Spinal cord (tissue), 10 donors: ENCODE results near the gene DYNC1I1. TPM values are rescaled to one million over a fixed set of nuclear protein-coding genes. Genes with fewer than 3 reads are reported as not detected.

Source experiments
- DNase-seq, 6 donors: peaks; one replicate each; pipeline versions ENCODE4 v3.0.0 to v3.0.0-alpha.2; 2013 to 2015; ENCODE audit warnings: low spot score in 6 of 6, low read depth in 4 of 6
- H3K27ac ChIP-seq: one replicate; pipeline ENCODE4 v1.5.1; 2013; ENCODE audit warnings: low read depth, low read length, control low read depth
- H3K27me3 ChIP-seq: one replicate; pipeline ENCODE4 v1.6.1; 2013; ENCODE audit warnings: low read length; ENCODE audit not compliant: control insufficient read depth, insufficient read depth
- H3K36me3 ChIP-seq: one replicate; pipeline ENCODE4 v1.6.1; 2013; ENCODE audit warnings: low read length; ENCODE audit not compliant: control insufficient read depth, insufficient read depth
- H3K4me1 ChIP-seq: one replicate; pipeline ENCODE4 v1.6.1; 2013; ENCODE audit warnings: low read length; ENCODE audit not compliant: control insufficient read depth, insufficient read depth
- H3K4me3 ChIP-seq: one replicate; pipeline ENCODE4 v1.5.1; 2013; ENCODE audit warnings: low read depth, low read length, control low read depth
- H3K9me3 ChIP-seq: one replicate; pipeline ENCODE4 v1.6.1; 2013; ENCODE audit warnings: low read length; ENCODE audit not compliant: control insufficient read depth, insufficient read depth
- WGBS: methylation state at CpG from one replicate; pipeline ENCODE4 v1.1.5; 2013; ENCODE audit warnings: missing lambda C conversion rate; ENCODE audit not compliant: insufficient coverage; 5-methylcytosine and 5-hydroxymethylcytosine counted together
- polyA plus RNA-seq, 2 donors: library from polyadenylated mRNA; unstranded; fragments of 120-200 nt; gene quantifications; one replicate each; pipeline ENCODE4 v1.2.1, GENCODE V29; 2013; ENCODE audit not compliant: insufficient read length in 2 of 2
- total RNA-seq, 2 donors: library from RNA; depleted of rRNA in 1 of 2; stranded (reverse); fragments of 120-200 nt in 1 of 2; fragments of >200 nt in 1 of 2; gene quantifications; one replicate each; pipeline versions ENCODE4 v1.2.3 to v1.2.4, GENCODE V29; 2013 to 2014
- donor health status: healthy.

DYNC1I1 gene
- total and polyA plus RNA-seq, 4 donors, result 34.6 to 66.8 (median 44.2) TPM

- 78% methylated on average over 3 of the region's 6 CpGs for WGBS
- H3K4me3 ChIP-seq, result no peak overlapping the region
Measured at GRCh38 chr7:95755277-95755934, 16.9 kb upstream of the DYNC1I1 start.

GRCh38 chr7:95758187-95758586 lies 14.2 kb upstream of the DYNC1I1 start:
- Histone ChIP-seq H3K4me3 (no peak overlapping the region), H3K36me3 (no peaks in the 10 kb centered on the region), H3K9me3 (peaks cover 3% of the 10 kb centered on the region), H3K27ac (no peak overlapping the region), H3K27me3 (no peaks in the 10 kb centered on the region), H3K4me1 (no peaks in the 10 kb centered on the region)
- DNase-seq, result peak in 1 of 6 donors; percentile 14
- no CpG with 5 or more reads among the region's 3 CpGs for WGBS

More at GRCh38 chr7:95755277-95755934, 16.9 kb upstream of the DYNC1I1 start:
- Histone ChIP-seq H3K4me1 (no peaks in the 10 kb centered on the region), H3K36me3 (no peaks in the 10 kb centered on the region), H3K27ac (no peak overlapping the region), H3K9me3 (no peaks in the 10 kb centered on the region), H3K27me3 (no peaks in the 10 kb centered on the region)
- DNase-seq, result no peak

- no peak for DNase-seq
- Histone ChIP-seq H3K4me1 (no peaks in the 10 kb centered on the region), H3K9me3 (peaks cover 3% of the 10 kb centered on the region), H3K36me3 (no peaks in the 10 kb centered on the region), H3K4me3 (no peak overlapping the region), H3K27me3 (no peaks in the 10 kb centered on the region), H3K27ac (no peak overlapping the region)
- WGBS, result no CpG with 5 or more reads among the region's 2 CpGs
Measured at GRCh38 chr7:95766086-95766485, 6.3 kb upstream of the DYNC1I1 start.

- Histone ChIP-seq H3K27ac (no peak overlapping the region), H3K27me3 (no peaks in the 10 kb centered on the region), H3K9me3 (peaks cover 3% of the 10 kb centered on the region), H3K4me1 (no peaks in the 10 kb centered on the region), H3K36me3 (no peaks in the 10 kb centered on the region), H3K4me3 (no peak overlapping the region)
- no CpG with 5 or more reads among the region's 1 CpG for WGBS
- DNase-seq, result no peak
Measured at GRCh38 chr7:95766657-95767056, 5.7 kb upstream of the DYNC1I1 start.

GRCh38 chr7:95772771-95773581 lies 622 bp downstream of the DYNC1I1 start:
- Histone ChIP-seq H3K4me3 (peak overlapping the region; percentile 57), H3K27ac (no peak overlapping the region), H3K36me3 (no peaks in the 10 kb centered on the region), H3K9me3 (no peaks in the 10 kb centered on the region), H3K27me3 (peaks cover 3% of the 10 kb centered on the region), H3K4me1 (peaks cover 9% of the 10 kb centered on the region)
- WGBS, result 2% methylated on average over 41 of the region's 45 CpGs
- DNase-seq, result peak in 3 of 6 donors; percentile 35 to 73 (median 64)

GRCh38 chr7:95776561-95777185 lies 4.3 kb downstream of the DYNC1I1 start:
- DNase-seq, result no peak
- peaks cover 9% of the 10 kb centered on the region for H3K4me1 ChIP-seq
- H3K4me3 ChIP-seq, result no peak overlapping the region
- no peaks in the 10 kb centered on the region for H3K9me3 ChIP-seq
- 100% methylated on average over 1 of the region's 2 CpGs for WGBS
- H3K36me3 ChIP-seq, result no peaks in the 10 kb centered on the region
- H3K27ac ChIP-seq, result no peak overlapping the region
- peaks cover 3% of the 10 kb centered on the region for H3K27me3 ChIP-seq

GRCh38 chr7:95777269-95777668 lies 4.9 kb downstream of the DYNC1I1 start:
- H3K4me1 ChIP-seq, result peaks cover 9% of the 10 kb centered on the region
- H3K9me3 ChIP-seq, result no peaks in the 10 kb centered on the region
- DNase-seq, result no peak
- WGBS, result 83% methylated on average over 4 of the region's 7 CpGs
- no peaks in the 10 kb centered on the region for H3K36me3 ChIP-seq
- H3K27me3 ChIP-seq, result peaks cover 3% of the 10 kb centered on the region
- no peak overlapping the region for H3K27ac ChIP-seq
- no peak overlapping the region for H3K4me3 ChIP-seq

- Histone ChIP-seq H3K9me3 (no peaks in the 10 kb centered on the region), H3K4me3 (no peak overlapping the region), H3K27ac (no peak overlapping the region), H3K36me3 (no peaks in the 10 kb centered on the region), H3K4me1 (no peaks in the 10 kb centered on the region), H3K27me3 (no peaks in the 10 kb centered on the region)
- no CpG with 5 or more reads among the region's 5 CpGs for WGBS
- DNase-seq, result no peak
Measured at GRCh38 chr7:95780665-95781064, 8.3 kb downstream of the DYNC1I1 start.

- no peaks in the 10 kb centered on the region for H3K27me3 ChIP-seq
- no peak for DNase-seq
- no peaks in the 10 kb centered on the region for H3K9me3 ChIP-seq
- H3K4me3 ChIP-seq, result no peak overlapping the region
- no peaks in the 10 kb centered on the region for H3K36me3 ChIP-seq
- no peaks in the 10 kb centered on the region for H3K4me1 ChIP-seq
- WGBS, result 80% methylated on average over 2 of the region's 3 CpGs
- H3K27ac ChIP-seq, result no peak overlapping the region
Measured at GRCh38 chr7:95781961-95782586, 9.7 kb downstream of the DYNC1I1 start.
